ENCODE data around the gene CLCN1.

DNA sequence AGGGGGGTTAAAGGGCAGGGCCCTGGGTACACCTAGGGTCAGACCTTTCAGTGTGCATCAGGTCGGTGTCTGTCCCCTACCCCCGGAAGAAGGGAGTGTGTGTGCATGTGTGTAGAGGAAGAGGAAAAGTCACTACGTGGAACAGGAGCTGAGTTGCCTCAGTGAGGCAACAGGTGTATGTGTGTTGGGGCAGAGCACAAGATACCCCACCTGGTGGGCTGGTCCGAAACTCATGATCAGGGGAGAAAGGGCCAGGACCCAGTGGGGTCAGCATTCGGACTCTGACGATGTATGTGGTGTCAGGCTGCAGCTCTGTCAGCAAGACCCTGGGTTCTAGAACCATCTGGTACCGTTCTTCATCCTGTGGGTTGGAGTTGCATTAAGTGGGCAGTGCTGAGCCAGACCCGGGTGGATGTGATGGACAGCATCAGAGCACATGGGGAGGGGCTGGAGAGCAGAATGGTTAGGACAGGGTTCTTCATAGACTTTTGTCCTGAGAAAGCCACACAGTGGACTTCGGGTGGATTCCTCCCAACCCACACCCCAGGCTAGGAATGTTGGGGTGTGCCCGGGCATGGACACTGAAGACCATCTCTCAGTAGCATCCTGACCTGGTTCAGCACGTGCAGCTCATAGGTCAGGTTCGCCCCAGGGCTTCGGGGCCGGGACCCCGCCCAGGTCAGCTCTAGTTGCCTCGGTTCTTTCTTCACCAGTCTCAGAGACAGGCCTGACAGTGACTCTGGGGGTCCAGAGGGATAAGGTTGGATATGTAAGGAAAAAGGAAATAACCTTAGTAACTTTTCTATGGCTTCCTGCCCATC is 82.0 kb downstream of the CLCN1 start:
- TF ChIP-seq POLR2AphosphoS5 (IDR thresholded peaks at IDR 0.05; ENCODE audit: low read depth) (no peak), CTCF (IDR thresholded peaks at IDR 0.05; ENCODE audit: insufficient read depth, low read length) (no peak), SPI1 (IDR thresholded peaks at IDR 0.05; ENCODE audit: borderline replicate concordance, low read depth) (no peak), GABPA (IDR thresholded peaks at IDR 0.05; ENCODE audit: low read depth) (no peak)
- TF ChIP-seq, protein P1, sequence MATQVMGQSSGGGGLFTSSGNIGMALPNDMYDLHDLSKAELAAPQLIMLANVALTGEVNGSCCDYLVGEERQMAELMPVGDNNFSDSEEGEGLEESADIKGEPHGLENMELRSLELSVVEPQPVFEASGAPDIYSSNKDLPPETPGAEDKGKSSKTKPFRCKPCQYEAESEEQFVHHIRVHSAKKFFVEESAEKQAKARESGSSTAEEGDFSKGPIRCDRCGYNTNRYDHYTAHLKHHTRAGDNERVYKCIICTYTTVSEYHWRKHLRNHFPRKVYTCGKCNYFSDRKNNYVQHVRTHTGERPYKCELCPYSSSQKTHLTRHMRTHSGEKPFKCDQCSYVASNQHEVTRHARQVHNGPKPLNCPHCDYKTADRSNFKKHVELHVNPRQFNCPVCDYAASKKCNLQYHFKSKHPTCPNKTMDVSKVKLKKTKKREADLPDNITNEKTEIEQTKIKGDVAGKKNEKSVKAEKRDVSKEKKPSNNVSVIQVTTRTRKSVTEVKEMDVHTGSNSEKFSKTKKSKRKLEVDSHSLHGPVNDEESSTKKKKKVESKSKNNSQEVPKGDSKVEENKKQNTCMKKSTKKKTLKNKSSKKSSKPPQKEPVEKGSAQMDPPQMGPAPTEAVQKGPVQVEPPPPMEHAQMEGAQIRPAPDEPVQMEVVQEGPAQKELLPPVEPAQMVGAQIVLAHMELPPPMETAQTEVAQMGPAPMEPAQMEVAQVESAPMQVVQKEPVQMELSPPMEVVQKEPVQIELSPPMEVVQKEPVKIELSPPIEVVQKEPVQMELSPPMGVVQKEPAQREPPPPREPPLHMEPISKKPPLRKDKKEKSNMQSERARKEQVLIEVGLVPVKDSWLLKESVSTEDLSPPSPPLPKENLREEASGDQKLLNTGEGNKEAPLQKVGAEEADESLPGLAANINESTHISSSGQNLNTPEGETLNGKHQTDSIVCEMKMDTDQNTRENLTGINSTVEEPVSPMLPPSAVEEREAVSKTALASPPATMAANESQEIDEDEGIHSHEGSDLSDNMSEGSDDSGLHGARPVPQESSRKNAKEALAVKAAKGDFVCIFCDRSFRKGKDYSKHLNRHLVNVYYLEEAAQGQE (IDR thresholded peaks at IDR 0.05; ENCODE audit: insufficient replicate concordance, low read depth) = no peak

All from HL-60 (cell line).